NCI-H748 (cell line): Measurements from ENCODE around the gene CTDSPL2.
"Not testable (repeated sequence)": the region's sequence is repeated elsewhere in the genome, so short reads cannot be mapped to it uniquely, and the experiment has no call there.

Source experiments
- DNase-seq: peaks from one replicate; lab custom pipeline; 2025; ENCODE audit not compliant: unreplicated experiment; lab: John Stamatoyannopoulos, UW

Gene CTDSPL2

GRCh38 chr15:44537735-44538240 is 110.4 kb downstream of the CTDSPL2 start:
- DNase-seq: no peak

DNA sequence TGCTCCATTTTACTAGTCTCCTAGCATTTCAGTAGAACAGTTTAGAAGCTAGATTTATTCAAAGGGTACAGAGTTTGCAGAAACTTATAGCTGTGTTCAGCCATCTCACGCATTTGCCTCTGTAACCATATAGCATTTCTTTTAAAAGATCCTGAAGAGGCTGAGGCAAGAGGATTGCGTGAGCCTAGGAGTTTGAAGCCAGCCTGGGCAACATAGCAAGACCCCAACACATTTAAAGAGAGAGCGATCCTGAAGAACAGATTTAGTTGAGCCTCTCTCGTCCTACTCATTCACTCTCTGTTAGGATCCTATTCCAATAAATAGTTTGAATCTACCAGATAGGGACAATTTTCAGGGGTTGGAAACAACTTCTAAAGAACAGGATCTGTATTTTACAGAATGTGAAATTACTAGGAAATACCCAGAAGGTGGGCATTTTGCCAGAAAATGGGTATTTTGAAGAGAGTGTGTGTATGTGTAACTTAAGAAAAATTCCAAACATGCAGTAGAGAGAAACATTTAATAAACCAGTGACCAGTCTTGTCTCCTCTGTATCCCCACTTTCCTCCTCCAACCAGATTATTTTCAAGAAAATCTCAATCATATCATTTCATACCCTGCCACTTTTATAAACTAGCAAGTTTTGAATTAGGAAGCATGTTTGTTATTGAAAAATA is 114.0 kb downstream of the CTDSPL2 start:
- no peak for DNase-seq

- no peak for DNase-seq
Measured at GRCh38 chr15:44542596-44542995, 115.2 kb downstream of the CTDSPL2 start.

DNA sequence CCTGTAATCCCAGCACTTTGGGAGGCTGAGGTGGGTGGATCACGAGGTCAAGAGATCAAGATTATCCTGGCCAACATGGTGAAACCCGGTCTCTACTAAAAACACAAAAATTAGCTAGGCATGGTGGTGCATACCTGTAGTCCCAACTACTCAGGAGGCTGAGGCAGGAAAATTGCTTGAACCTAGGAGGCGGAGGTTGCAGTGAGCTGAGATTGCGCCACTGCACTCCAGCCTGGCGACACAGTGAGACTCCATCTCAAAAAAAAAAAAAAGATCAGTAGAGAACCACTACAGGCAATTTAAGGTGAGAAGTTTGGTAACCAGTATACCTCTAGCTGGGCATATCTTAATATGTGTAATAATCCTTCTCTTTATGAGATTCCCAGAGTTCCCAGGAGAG is 117.3 kb downstream of the CTDSPL2 start:
- DNase-seq: not testable (repeated sequence)

DNA sequence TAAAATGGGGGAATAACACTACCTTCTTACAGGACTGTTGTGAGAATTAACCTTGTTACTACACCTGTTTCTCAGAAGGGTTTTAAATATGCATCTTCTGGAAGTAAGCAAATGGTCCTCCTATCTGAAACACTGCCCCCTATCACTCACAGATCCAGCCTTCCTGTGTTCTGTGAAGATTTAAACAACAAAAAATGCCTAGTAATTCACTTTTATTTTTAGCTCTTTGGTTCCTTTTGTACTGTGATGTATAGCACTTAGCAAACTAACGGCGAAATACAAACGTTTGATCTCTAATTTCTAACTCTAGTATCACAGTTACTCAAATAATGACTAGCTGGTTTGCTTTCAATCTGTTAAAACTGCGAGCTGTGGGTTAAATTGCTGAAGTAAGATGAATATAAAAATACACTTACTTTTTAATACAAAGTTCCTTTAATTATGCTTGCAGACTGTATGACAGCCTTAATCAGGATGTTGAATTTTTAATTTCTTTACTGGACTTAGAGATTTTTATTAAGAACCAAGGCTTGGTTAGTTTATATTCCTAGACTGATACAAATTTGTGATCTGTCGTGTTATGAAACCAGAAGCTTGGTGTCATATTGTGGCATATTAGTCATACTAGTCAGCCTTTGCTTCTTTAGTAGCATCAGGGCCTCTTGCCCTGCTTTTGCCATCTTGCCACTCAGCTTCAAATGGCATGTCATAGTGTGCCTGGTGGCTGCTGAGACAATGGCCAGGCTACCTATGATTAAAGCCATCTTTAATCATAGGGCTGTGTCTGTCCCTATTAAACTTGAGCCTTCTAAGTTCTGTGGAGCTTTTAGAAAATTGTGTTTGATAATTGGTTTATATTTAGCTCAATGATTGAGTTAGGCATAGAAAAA is 118.7 kb downstream of the CTDSPL2 start:
- no peak for DNase-seq

DNA sequence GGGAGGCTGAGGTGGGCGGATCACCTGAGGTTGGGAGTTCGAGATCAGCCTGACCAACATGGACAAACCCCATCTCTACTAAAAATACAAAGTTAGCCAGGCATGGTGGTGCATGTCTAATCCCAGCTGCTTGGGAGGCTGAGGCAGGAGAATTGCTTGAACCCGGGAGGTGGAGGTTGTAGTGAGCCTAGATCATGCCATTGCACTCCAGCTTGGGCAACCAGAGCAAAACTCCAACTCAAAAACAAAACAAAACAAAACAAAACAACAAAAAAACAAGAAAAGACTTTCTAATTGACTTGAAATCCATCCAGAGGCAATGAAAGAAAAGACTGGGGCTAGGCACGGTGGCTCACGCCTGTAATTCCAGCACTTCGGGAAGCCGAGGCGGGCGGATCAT is 121.7 kb downstream of the CTDSPL2 start:
- not testable (repeated sequence) for DNase-seq

GRCh38 chr15:44550256-44550655 is 122.8 kb downstream of the CTDSPL2 start:
- DNase-seq: no peak

DNA sequence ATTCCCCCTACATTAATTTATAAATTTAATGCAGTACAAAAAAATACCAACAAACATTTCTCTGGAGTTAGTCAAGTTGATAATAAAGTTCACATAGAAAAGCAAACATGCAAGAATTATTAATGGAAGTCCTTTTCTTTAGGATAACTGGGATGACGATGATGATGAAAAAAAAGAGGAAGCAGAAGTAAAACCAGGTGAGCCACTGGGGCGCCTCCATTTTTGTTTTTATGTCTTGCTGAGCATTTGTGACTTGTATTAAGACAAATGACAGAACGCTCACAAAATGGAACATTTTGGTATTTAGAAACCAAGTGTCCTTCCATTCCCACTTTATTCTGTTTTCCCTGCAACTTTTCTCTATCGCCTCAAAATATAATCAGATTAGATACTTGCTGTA is 123.3 kb downstream of the CTDSPL2 start:
- no peak for DNase-seq

GRCh38 chr15:44554934-44555723 is 127.7 kb downstream of the CTDSPL2 start:
- no peak for DNase-seq

- not testable (repeated sequence) for DNase-seq
Measured at GRCh38 chr15:44560926-44561325, 133.5 kb downstream of the CTDSPL2 start.

GRCh38 chr15:44565387-44566154 is 138.1 kb downstream of the CTDSPL2 start:
- DNase-seq: no peak

DNA sequence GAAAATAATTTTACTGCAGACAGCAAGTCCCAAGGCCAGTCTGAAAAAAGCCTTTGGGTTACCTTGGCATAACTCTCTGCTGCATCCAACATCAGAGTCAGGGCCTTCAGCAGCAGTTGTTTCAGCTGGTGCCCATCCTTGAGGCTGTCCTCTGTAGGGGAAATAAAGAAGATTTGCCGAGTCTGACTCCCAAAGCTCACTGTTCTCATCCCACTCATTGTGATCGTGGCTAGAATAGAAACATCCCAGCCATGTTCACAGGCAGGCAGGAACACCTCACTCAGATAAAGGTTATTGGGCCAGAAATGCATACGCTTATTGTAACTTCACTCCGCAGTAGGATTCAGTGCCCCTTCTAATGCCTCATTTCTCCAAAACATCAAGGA is 138.7 kb downstream of the CTDSPL2 start:
- DNase-seq: no peak

DNA sequence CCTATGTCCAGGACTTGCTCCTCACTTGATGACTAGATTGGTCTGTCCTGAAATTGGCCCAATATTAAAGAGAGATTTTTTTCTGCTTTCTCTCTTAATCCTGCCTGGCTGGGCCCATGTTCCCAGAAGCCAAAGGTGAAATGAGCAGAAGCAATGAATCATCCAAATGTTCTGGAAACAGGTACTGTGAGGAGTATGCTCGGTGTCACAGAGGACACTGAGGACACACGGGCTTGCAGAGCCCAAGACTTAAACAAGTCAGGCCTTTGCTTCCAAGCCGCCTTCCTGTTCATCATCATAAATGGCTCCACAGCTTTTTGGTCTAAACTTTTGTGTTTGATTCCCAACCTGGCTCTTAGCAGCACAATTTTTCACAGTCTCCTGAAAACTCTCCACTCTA is 140.9 kb downstream of the CTDSPL2 start:
- no peak for DNase-seq

GRCh38 chr15:44569316-44569715 is 141.9 kb downstream of the CTDSPL2 start:
- DNase-seq: no peak

DNA sequence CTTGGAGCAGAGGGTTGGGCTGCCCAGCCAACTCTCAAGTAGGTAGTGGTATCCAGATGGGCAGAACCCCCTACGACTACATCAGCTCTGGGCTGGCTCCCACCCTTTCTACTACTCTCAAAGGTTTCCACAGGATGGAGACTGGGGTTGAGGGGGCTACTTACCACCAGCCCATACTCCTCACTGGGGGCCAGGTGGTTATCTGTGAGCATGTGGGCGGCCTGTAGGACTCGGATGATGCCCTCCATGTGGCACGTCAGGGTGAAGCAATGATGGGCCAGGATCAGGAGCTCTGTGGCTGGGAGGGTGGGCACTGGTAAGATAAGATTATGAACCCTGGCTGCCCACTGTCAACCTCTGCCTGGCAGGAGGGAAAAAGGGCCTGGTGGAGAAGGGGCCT is 142.9 kb downstream of the CTDSPL2 start:
- DNase-seq: no peak

DNA sequence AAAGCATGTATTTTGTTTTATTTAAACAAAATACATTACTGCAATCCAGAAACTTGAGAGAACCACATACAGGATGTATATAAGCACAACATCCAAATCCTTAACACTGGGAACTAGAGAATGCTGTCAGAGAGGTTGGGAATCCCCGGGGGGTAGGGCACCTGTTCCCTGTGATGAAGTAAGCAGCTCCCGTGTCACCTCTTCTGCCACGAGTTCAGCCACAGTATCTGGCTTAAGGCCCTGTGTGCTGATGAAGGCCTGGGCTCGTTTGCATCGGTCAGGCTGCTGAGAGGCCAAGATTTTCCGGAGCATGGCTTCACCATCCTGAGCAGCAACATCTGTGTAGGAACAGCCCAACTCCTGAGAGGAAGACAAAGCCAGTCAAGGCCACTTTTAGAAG is 146.0 kb downstream of the CTDSPL2 start:
- DNase-seq: no peak

GRCh38 chr15:44574734-44575133 is 147.3 kb downstream of the CTDSPL2 start:
- no peak for DNase-seq
